Liver (tissue), 3 donors: ENCODE measurements around the gene WDCP.

Experiments
- EGR1 ChIP-seq, 2 donors: IDR thresholded peaks; 2 replicates each; pipeline ENCODE4 v1.6.1; 2016 to 2018; ENCODE audit warnings: antibody characterized with exemption in 2 of 2, low read depth in 2 of 2
- FOXA1 ChIP-seq: IDR thresholded peaks from 2 replicates; pipeline ENCODE4 v1.6.1; 2016; ENCODE audit warnings: antibody characterized with exemption
- GABPA ChIP-seq, 2 donors: IDR thresholded peaks in 1 of 2; conservative IDR thresholded peaks in 1 of 2; 2 replicates each; pipeline ENCODE4 v1.6.1; 2016; ENCODE audit warnings: antibody characterized with exemption in 2 of 2, mild to moderate bottlenecking in 1 of 2, moderate library complexity in 1 of 2
- JUND ChIP-seq, 2 donors: IDR thresholded peaks; 2 replicates each; pipeline ENCODE4 v1.6.1; 2016; ENCODE audit warnings: antibody characterized with exemption in 2 of 2
- NR2F2 ChIP-seq: IDR thresholded peaks from 2 replicates; pipeline ENCODE4 v1.6.1; 2016; ENCODE audit warnings: antibody characterized with exemption
- RAD21 ChIP-seq, 2 donors: IDR thresholded peaks; 2 replicates each; pipeline ENCODE4 v1.6.1; 2016; ENCODE audit warnings: antibody characterized with exemption in 2 of 2, mild to moderate bottlenecking in 2 of 2
- RXRA ChIP-seq, 2 donors: IDR thresholded peaks; 2 replicates each; pipeline ENCODE4 v1.6.1; 2017 to 2018; ENCODE audit warnings: antibody characterized with exemption in 2 of 2, mild to moderate bottlenecking in 1 of 2
- SP1 ChIP-seq: IDR thresholded peaks from 2 replicates; pipeline ENCODE4 v1.6.1; 2018; ENCODE audit warnings: antibody characterized with exemption, mild to moderate bottlenecking
- YY1 ChIP-seq: IDR thresholded peaks from 2 replicates; pipeline ENCODE4 v1.6.1; 2016; ENCODE audit warnings: antibody characterized with exemption, mild to moderate bottlenecking
- TF ChIP-seq, protein P1 (sequence below): fragments of 150-350 bp; IDR thresholded peaks from 2 replicates; pipeline ENCODE4 v1.5.1; 2017; ENCODE audit warnings: improper control_type of control experiment, low read depth, low read length; ENCODE audit not compliant: missing input control
- TF ChIP-seq, protein P2 (sequence below): IDR thresholded peaks from 2 replicates; pipeline ENCODE4 v1.6.1; 2016; ENCODE audit warnings: antibody characterized with exemption
- TF ChIP-seq, protein P3 (sequence below): IDR thresholded peaks from 2 replicates; pipeline ENCODE4 v1.6.1; 2016; ENCODE audit warnings: antibody characterized with exemption
- TF ChIP-seq, protein P4 (sequence below): IDR thresholded peaks from 2 replicates; pipeline ENCODE4 v1.6.1; 2016; ENCODE audit warnings: antibody characterized with exemption, mild to moderate bottlenecking
- TF ChIP-seq, protein P5 (sequence below): IDR thresholded peaks from 2 replicates; pipeline ENCODE4 v1.6.1; 2016; ENCODE audit warnings: antibody characterized with exemption
- donor health status: healthy.
- donor health status: healthy.

DNA sequence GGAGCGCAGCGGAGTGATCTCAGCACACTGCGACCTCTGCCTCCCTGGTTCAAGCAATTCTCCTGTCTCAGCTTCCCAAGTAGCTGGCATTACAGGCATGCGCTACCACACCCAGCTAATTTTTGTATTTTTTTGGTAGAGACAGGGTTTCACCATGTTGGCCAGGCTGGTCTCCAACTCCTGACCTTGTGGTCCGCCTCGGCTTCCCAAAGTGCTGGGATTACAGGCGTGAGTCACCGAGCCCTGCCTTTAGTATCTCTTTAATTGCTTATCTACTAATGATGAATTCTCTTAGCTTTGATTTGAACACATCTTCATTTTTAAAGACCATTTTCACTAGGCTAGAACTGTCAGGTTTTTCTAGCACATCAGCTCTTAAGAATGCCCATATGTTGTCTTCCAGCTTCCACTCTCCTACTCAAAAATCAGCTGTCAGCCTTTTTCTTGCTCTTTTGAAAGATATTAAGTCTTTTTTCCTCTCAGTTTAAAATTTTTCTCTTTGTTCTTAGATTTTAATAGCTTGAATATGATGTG, 53.4 kb downstream of the WDCP start:
- TF ChIP-seq JUND (IDR thresholded peaks at IDR 0.05) (no peak), RXRA (IDR thresholded peaks at IDR 0.05) (no peak), SP1 (no peak), NR2F2 (no peak), YY1 (no peak), RAD21 (IDR thresholded peaks at IDR 0.05) (no peak), GABPA (IDR thresholded peaks at IDR 0.05 in 1 of 2, conservative IDR thresholded peaks at IDR 0.05 in 1 of 2) (no peak), FOXA1 (no peak), EGR1 (IDR thresholded peaks at IDR 0.05; ENCODE audit: low read depth in 2 of 2) (no peak)
- TF ChIP-seq, protein P1, sequence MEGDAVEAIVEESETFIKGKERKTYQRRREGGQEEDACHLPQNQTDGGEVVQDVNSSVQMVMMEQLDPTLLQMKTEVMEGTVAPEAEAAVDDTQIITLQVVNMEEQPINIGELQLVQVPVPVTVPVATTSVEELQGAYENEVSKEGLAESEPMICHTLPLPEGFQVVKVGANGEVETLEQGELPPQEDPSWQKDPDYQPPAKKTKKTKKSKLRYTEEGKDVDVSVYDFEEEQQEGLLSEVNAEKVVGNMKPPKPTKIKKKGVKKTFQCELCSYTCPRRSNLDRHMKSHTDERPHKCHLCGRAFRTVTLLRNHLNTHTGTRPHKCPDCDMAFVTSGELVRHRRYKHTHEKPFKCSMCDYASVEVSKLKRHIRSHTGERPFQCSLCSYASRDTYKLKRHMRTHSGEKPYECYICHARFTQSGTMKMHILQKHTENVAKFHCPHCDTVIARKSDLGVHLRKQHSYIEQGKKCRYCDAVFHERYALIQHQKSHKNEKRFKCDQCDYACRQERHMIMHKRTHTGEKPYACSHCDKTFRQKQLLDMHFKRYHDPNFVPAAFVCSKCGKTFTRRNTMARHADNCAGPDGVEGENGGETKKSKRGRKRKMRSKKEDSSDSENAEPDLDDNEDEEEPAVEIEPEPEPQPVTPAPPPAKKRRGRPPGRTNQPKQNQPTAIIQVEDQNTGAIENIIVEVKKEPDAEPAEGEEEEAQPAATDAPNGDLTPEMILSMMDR, result no peak
- TF ChIP-seq, protein P2, sequence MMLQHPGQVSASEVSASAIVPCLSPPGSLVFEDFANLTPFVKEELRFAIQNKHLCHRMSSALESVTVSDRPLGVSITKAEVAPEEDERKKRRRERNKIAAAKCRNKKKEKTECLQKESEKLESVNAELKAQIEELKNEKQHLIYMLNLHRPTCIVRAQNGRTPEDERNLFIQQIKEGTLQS, result no peak
- TF ChIP-seq, protein P3, sequence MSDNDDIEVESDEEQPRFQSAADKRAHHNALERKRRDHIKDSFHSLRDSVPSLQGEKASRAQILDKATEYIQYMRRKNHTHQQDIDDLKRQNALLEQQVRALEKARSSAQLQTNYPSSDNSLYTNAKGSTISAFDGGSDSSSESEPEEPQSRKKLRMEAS, result no peak
- TF ChIP-seq, protein P4, sequence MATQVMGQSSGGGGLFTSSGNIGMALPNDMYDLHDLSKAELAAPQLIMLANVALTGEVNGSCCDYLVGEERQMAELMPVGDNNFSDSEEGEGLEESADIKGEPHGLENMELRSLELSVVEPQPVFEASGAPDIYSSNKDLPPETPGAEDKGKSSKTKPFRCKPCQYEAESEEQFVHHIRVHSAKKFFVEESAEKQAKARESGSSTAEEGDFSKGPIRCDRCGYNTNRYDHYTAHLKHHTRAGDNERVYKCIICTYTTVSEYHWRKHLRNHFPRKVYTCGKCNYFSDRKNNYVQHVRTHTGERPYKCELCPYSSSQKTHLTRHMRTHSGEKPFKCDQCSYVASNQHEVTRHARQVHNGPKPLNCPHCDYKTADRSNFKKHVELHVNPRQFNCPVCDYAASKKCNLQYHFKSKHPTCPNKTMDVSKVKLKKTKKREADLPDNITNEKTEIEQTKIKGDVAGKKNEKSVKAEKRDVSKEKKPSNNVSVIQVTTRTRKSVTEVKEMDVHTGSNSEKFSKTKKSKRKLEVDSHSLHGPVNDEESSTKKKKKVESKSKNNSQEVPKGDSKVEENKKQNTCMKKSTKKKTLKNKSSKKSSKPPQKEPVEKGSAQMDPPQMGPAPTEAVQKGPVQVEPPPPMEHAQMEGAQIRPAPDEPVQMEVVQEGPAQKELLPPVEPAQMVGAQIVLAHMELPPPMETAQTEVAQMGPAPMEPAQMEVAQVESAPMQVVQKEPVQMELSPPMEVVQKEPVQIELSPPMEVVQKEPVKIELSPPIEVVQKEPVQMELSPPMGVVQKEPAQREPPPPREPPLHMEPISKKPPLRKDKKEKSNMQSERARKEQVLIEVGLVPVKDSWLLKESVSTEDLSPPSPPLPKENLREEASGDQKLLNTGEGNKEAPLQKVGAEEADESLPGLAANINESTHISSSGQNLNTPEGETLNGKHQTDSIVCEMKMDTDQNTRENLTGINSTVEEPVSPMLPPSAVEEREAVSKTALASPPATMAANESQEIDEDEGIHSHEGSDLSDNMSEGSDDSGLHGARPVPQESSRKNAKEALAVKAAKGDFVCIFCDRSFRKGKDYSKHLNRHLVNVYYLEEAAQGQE, result no peak
- TF ChIP-seq, protein P5, sequence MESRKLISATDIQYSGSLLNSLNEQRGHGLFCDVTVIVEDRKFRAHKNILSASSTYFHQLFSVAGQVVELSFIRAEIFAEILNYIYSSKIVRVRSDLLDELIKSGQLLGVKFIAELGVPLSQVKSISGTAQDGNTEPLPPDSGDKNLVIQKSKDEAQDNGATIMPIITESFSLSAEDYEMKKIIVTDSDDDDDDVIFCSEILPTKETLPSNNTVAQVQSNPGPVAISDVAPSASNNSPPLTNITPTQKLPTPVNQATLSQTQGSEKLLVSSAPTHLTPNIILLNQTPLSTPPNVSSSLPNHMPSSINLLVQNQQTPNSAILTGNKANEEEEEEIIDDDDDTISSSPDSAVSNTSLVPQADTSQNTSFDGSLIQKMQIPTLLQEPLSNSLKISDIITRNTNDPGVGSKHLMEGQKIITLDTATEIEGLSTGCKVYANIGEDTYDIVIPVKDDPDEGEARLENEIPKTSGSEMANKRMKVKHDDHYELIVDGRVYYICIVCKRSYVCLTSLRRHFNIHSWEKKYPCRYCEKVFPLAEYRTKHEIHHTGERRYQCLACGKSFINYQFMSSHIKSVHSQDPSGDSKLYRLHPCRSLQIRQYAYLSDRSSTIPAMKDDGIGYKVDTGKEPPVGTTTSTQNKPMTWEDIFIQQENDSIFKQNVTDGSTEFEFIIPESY, result no peak
